Midbrain (tissue), 1 donor: ENCODE results near the gene SCPEP1.
"Not testable (repeated sequence)": the region's sequence is repeated elsewhere in the genome, so short reads cannot be mapped to it uniquely, and the experiment has no call there.

Experiments
- DNase-seq: peaks from one replicate; lab custom pipeline; 2025; lab: John Stamatoyannopoulos, UW

SCPEP1 gene

DNA sequence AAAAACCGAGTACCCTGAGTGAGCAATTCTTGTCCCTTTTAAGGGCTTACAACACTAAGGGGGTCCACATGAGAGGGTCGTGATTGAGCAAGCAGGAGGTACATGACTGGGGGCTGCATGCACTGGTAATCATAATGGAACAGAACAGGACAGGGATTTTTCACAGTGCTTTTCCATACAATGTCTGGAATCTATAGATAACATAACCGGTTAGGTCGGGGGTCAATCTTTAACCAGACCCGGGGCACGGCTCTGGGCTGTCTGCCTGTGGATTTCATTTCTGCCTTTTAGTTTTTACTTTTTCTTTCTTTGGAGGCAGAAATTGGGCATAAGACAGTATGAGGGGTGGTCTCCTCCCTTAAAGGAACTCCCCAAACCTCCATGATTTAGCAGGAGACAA is 12.2 kb upstream of the SCPEP1 start:
- DNase-seq, result not testable (repeated sequence)

- DNase-seq, result no peak
These were observed 11.6 kb upstream of the SCPEP1 start for GRCh38 chr17:56966338-56966737.

DNA sequence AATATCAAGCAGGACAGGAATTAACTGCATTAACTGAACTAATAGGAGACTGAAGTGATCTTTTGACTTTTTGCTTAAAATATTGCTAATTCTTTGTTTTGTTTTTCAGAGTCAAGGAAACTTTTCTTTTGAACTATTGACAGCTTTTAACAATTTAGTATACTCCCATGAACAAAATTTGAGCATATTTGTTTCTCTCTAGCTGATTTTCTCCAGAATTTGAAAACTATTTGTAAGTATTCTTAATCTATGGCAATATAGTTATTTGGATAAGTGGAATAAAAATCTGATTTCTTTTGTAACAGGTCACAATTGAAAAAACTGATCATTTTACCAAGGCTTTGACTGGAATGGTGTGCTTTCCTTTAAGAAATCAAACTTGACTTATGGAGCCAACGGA is 7.0 kb upstream of the SCPEP1 start:
- no peak for DNase-seq

GRCh38 chr17:56972111-56972730 is 5.7 kb upstream of the SCPEP1 start:
- no peak for DNase-seq

GRCh38 chr17:56973520-56973919 is 4.4 kb upstream of the SCPEP1 start:
- no peak for DNase-seq

DNA sequence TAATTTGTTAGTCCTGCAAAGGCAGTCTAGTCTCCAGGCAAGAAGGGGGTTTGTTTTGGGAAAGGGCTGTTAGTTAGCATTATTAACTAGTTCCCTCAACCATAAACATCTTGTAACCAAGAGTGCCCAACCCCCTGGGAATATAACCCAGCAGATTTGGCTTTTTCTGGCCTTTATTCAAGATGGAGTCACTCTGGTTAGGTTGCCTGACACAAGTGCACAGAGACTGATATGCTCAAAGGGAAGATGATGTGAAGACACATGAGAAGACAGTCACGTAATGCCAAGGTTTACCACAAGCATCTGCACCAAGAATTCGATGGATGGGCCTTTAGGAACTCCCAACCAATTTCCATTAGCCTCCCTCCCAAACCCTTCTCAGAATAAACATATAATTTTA is 3.9 kb upstream of the SCPEP1 start:
- no peak for DNase-seq

DNA sequence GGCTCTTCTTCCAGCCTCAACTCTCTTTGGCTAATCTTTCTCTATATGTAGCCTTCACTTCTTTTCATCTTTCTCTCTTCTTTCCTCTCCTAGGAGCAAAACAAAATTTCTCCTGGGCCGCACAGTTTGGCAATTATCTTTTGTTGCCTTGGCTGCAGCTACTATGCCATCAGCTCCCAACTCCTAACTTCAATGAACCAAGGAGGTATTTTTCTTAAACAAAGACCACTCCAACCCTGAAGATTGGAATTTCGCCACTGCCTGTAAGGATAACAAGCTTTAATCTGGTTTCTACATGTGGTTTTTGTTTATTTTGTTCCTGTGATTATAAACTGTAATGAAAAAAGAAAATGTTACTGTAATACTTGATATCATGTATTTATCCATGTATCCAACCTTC is 2.3 kb upstream of the SCPEP1 start:
- no peak for DNase-seq

GRCh38 chr17:56976941-56977608 is 856 bp upstream of the SCPEP1 start:
- DNase-seq, result no peak

DNA sequence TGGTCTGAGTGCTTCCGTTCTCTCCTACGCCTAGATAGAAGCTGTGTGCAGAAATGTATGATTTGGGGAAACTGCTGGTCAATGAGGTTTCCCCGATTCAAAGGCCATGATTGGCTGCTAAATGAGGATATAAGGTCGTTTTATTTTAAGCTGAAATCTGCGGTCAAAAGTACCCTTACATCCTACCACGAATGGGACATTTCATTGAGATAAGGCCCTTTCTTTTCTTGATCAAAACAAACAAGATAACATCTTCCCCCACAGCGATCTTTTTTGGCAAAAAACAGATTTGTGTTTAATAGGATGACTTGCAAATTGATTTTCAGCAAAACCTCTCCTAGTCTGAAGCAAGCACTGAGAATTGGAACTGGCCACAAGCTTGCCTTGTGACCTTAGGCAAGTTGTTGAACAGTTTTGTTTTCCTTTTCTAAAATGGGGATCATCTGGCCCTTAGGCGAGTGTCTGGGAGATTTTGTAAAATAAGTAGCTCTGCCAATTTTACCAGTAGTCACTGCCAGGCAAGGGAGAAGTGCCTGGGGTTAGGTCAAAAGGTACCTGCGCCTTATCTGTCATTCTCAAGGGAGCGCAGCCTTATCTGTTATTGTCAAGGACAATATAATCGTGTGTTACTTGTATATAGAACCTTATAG is 635 bp downstream of the SCPEP1 start:
- DNase-seq, result no peak

DNA sequence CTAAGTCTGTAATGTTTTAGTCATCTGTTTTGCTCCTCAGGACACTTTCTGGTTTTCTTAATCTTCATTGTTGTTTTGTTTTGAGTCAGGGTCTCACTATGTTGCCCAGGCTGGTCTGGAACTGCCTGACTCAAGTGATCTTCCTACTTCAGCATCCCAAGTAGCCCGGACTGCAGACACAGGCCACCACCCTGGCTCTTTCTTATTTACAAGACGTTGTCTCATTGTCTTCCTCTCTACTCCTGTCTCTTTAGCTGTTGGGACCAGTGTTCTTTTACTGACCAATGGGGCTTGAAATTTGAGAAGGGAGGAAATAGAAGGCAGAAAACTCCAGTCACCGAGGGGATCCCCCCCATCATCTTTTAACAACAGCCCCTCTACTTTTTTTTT is 1.2 kb downstream of the SCPEP1 start:
- DNase-seq, result no peak

DNA sequence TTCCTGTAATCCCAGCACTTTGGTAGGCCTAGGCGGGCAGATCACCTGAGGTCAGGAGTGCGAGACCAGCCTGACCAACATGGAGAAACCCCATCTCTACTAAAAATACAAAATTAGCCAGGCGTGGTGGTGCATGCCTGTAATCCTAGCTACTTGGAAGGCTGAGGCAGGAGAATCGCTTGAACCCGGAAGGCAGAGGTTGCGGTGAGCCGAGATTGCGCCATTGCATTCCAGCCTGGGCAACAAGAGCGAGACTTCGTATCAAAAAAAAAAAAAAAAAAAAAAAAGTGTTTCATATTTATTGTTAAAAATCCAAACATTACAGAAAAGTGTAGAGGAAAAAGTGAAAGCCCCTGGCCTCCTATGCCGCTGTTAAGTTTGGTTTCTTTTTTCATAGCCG is 2.6 kb downstream of the SCPEP1 start:
- not testable (repeated sequence) for DNase-seq

DNA sequence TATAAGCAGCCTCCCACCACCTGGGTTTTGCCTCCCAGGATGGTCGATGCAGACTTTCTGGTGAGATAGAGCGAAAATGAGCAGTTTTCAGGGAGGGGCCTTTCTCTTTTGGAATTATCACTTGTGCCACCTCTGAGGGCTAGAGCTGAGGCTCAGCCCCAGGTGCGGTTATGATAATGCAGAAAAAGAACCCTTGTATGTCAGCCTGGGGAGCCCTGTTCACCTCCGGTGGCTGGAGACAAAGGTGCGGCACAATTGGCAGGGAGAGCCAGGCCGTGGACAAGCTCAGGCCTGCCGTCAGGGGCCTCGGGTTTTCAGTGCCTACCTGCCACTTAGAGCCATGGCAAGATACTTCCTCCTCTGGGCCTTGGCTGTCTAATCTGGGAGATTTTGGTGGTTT is 4.4 kb downstream of the SCPEP1 start:
- no peak for DNase-seq

GRCh38 chr17:56983366-56983765 is 5.4 kb downstream of the SCPEP1 start:
- DNase-seq, result no peak

DNA sequence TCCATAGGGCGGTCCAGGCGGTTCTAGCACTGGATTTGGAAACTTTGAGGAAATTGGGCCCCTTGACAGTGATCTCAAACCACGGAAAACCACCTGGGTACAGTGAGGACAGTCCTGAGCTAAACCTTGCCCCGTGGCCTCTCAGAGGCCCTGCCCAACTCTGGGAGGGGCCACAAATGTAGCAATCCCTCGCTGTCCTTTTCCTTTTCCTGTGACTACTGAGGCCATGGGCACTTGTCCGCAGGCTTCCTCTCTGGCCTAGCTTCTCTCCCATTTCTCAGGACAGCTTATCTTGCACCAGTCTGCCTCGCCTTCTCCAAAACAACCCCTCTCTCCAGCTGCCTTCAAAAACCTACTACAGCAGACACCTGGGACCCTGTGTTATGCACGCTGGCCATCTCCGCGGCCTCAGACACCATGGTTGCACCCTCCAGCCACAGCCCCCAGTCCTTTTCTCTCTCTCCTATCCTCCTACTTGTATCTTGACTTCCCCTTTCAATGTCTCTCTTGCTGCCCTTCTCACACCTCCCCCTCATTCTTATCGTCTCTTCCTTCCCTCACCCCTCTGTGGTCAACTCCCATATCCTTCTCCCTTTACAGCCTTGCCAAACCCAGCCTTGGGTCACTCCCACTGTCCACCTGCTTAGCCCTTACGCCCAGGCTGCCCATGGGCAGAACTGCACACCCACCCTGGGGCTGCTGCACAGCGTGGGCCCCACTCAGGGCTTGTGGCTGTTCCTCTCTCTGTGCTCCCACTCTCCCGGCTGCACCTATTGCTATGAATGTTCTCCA is 7.6 kb downstream of the SCPEP1 start:
- DNase-seq, result no peak

DNA sequence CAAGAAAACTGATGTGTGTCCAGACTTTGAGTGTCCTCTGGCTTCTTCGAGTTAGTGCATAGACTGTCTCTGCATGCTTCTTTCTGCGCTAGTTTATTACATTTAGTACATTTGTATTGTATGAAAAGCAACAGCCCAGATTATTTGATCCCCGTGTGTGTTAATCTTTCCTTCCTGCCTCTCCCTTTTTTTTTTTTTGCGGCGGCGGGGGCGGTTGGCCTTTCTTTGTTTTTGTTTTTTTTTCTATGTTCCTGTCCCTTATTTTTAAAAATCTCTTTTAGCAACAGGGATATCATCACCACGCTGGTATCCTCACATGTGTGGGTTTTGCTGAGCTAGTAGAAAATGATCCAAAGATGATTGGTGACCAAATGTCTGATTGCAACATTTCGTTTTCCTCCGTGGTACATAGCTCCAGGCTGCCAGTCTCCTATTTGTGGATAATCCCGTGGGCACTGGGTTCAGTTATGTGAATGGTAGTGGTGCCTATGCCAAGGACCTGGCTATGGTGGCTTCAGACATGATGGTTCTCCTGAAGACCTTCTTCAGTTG is 9.4 kb downstream of the SCPEP1 start:
- no peak for DNase-seq

GRCh38 chr17:56988901-56989572 is 11.1 kb downstream of the SCPEP1 start:
- DNase-seq, result no peak

GRCh38 chr17:56992364-56992763 is 14.4 kb downstream of the SCPEP1 start:
- DNase-seq, result no peak

GRCh38 chr17:56994009-56994792 is 16.3 kb downstream of the SCPEP1 start:
- no peak for DNase-seq

DNA sequence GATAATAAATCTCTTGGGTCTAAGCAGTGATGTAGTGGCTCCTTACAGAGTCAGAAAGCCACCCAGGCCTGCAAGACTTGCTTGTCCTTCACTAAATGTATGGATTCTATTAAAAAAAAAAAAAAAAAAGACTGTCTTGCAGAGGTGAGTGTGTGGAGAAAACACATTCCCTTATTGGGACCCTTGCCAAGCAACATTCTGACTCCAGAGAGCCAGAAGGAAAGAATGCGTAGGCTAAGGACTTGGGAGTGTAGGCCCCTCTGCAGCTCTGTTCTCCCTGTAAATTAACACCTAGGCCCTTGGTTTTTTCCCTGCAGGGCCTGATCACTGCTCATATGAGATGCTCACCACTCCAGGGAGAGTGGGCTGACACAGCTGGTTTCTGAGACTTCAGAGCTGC is 17.8 kb downstream of the SCPEP1 start:
- DNase-seq, result no peak

- DNase-seq, result no peak
These were observed 19.4 kb downstream of the SCPEP1 start for GRCh38 chr17:56997313-56997712.

DNA sequence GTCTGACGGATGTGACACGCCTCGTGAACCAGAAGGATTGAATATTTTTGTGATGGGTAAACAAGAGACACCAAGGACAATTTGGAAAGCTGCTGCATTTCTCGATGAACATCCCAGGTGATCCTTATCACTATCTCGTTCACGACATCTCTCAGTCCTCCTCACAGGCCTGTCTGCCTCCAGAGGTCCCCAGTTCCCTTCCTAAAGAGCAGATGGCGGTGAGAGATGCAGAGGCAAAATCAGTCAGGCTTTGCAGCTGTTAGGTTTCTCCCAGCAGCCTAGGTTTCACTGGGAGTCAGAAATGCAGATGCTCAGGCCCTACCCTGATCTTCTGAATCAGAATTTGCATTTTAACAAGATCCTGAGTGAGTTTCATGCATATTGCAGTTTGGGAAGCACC is 23.6 kb downstream of the SCPEP1 start:
- no peak for DNase-seq
